ENCODE data around the gene PIK3C2G.

- TF ChIP-seq EZH2 (IDR thresholded peaks at IDR 0.05; ENCODE audit: insufficient read depth, poor library complexity, severe bottlenecking) (no peak), EZH2phosphoT487 (IDR thresholded peaks at IDR 0.05; ENCODE audit: insufficient read depth, low read depth) (no peak)
These were observed 21.8 kb upstream of the PIK3C2G start for GRCh38 chr12:18239526-18239925.
